ENCODE results near the gene EIPR1.

The EIPR1 gene

GRCh38 chr2:3212984-3213383 lies 164.6 kb downstream of the EIPR1 start:
- no peak for DNase-seq (ENCODE audit: low spot score)
- TF ChIP-seq CTCF (IDR thresholded peaks at IDR 0.05; ENCODE audit: extremely low read depth, missing control alignments) = no peak

- no peak for TF ChIP-seq CTCF (IDR thresholded peaks at IDR 0.05; ENCODE audit: extremely low read depth, missing control alignments)
These were observed 165.6 kb downstream of the EIPR1 start for GRCh38 chr2:3212061-3212362.

DNA sequence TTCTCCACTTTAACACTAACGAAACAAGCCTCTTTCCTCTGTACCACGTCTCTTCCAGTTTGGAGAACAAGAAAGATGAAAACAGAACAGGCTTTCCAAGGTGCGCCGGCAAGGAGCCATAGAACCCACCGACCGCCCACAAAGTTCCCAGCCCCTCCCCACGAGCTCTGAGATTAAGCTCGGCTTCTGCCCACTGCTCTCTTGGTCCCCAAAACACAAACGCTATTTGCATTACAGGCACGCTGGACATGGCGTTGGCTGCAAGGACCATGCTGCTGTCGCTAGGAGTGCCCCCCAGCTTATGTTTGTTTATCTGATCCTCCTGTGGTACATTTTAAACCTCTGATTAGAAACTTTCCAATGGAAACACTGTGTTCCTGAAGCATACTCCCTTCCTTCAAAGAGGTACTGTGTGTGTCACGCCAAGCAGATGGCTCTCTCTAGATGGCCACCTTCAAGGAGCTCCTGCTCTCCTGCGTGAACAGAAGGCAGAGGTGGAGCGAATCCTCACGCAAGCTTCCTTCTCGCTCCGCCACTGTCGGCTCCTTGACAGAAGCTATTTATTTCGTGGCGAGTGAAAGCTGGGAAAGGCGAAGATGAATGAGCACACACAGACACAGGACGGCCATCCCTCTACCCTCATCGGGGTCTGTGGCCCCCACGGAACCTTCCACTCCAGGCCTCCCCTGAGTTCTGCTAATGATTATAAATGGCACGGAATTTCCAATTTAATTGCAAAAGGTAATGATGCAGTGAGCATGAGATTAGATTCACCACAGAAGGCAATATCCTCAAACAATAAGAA lies 166.2 kb downstream of the EIPR1 start:
- no peak for TF ChIP-seq CTCF (IDR thresholded peaks at IDR 0.05; ENCODE audit: extremely low read depth, missing control alignments)
- no peak for DNase-seq (ENCODE audit: low spot score)

More at GRCh38 chr2:3212061-3212362, 165.6 kb downstream of the EIPR1 start:
- no peak for DNase-seq (ENCODE audit: low spot score)

GRCh38 chr2:3210257-3210656 lies 167.4 kb downstream of the EIPR1 start:
- no peak for TF ChIP-seq CTCF (IDR thresholded peaks at IDR 0.05; ENCODE audit: extremely low read depth, missing control alignments)
- no peak for DNase-seq (ENCODE audit: low spot score)

- TF ChIP-seq CTCF (IDR thresholded peaks at IDR 0.05; ENCODE audit: extremely low read depth, missing control alignments) = no peak
- DNase-seq (ENCODE audit: low spot score) = no peak
These were observed 168.4 kb downstream of the EIPR1 start for GRCh38 chr2:3209258-3209657.

DNA sequence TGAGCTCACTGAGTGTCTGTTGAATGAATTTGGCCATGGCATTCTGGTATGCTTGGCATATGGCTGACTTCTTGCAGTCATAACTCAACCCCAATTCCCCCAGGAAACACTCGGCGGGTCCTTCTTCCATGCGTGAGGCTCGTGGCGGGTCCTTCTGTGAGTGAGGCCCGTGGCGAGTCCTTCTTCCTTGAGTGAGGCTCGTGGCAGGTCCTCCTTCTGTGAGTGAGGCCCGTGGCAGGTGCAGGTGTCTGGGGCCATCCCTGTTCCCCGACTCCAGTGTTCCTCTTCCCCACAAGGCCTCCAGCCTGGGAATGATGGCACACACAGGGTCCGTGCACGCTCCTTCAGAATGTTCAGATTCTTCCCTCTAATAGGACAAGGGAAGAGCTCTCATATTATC lies 169.0 kb downstream of the EIPR1 start:
- DNase-seq (ENCODE audit: low spot score) = no peak
- no peak for TF ChIP-seq CTCF (IDR thresholded peaks at IDR 0.05; ENCODE audit: extremely low read depth, missing control alignments)

DNA sequence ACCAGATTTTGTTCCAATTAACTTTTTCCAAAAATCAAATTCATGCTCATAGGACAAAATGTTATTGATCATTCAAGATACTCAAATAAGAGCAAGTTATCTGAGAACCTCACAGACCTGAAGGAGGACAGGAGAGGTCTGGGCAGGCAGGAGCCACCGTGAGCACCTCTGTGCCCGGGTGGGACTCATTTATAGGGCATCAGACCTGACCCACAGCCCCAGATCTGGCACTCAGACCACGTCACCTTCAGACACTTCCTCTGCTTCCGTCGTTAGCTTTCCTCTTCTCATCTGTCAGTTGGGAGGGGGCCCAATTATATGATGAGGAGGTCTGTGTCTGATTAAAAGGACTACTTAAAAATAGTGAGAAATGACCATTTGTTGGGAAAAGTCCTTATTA lies 169.4 kb downstream of the EIPR1 start:
- DNase-seq (ENCODE audit: low spot score) = no peak
- no peak for TF ChIP-seq CTCF (IDR thresholded peaks at IDR 0.05; ENCODE audit: extremely low read depth, missing control alignments)

All from GM20000 (cell line).